GM21528 (cell line): ENCODE results near the gene GPR18.
"Not testable (repeated sequence)": the region's sequence is repeated elsewhere in the genome, so short reads cannot be mapped to it uniquely, and the experiment has no call there.

ENCODE experiments used
- ATAC-seq: cut with Tn5 transposase; IDR thresholded peaks from one replicate; pipeline ENCODE4 v1.9.1; 2021; ENCODE audit warnings: mild to moderate bottlenecking, moderate library complexity; ENCODE audit not compliant: unreplicated experiment, low FRiP score

Gene GPR18

DNA sequence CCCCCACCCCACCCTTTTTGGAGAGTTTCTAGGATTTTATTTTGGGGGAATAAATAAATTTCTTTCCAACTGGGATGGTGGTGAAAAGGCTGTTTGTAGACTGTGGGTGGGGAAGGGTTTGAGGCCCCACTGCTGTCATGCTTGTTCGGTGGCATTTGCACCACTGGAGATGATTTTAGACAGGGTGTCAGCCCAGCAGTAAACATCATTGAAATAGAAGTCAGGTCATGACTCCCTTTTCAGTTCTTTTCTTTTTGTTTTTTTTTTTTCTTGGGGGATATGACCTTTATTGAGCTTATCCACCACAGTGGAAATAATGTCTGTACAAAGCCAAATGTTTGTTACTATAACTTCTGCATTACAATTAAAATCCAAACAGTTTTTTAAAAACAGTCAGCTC lies 43.4 kb downstream of the GPR18 start:
- ATAC-seq: no peak

DNA sequence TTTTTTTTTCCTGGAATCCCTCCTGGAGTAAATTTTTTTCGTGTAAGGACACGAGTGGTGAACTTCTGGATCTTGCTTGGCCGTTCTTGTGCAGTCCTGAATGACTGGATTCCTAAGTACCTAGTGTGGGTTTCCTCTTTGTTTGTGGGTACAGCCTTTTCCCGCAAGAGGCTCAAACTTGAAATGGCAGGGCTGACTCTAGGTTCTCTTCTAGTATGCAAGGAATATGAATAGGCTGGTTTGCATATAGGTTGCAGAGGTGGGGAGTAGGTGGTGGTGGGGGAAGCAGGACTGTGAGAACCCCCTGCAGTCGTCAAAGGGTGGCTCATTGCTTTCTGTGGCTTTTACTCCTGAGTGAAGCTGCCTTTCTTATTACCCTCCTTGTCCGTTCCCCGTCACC lies 43.9 kb downstream of the GPR18 start:
- peak; percentile 80 for ATAC-seq

DNA sequence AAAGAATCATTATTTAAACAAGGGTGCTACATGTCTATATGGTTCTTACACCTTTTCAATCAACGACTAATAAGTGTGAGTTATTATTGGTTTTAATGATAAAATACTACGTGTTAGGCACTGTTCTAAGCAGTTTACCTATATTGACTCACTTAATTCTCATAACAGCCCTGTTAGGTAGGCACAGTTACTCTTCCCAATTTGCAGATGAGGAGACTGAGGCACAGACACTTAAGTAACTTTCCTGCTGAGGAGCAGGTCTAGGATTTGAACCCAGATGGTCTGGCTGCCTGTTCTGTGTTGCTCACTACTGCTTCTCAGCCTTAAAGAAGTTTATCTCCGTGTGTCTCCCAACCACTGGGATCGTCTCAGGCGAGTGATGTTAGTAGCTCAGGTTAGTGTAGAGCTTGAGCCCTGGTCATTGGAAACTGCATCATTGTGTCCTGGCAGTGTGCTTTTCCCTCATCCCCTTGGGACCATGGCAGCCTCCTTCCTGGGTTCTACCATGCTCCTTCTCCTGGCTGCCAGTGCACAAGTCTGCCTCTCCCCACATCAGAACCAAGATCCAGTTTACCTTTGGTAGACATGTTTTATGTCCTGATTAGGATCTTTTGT lies 46.7 kb downstream of the GPR18 start:
- no peak for ATAC-seq

DNA sequence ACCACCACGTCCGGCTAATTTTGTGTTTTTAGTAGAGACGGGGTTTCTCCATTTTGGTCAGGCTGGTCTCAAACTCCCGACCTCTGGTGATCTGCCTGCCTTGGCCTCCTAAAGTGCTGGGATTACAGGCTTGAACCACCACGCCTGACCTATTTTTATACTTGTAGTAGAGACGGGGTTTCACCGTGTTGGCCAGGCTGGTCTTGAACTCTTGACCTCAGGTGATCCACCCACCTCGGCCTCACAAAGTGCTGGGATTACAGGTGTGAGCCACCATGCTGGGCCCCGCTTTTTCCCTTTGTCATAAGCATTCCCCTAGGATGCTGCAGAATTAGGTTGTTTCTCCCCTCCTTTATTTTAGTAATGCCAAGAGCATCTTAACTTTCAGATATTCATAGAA lies 47.6 kb downstream of the GPR18 start:
- not testable (repeated sequence) for ATAC-seq

DNA sequence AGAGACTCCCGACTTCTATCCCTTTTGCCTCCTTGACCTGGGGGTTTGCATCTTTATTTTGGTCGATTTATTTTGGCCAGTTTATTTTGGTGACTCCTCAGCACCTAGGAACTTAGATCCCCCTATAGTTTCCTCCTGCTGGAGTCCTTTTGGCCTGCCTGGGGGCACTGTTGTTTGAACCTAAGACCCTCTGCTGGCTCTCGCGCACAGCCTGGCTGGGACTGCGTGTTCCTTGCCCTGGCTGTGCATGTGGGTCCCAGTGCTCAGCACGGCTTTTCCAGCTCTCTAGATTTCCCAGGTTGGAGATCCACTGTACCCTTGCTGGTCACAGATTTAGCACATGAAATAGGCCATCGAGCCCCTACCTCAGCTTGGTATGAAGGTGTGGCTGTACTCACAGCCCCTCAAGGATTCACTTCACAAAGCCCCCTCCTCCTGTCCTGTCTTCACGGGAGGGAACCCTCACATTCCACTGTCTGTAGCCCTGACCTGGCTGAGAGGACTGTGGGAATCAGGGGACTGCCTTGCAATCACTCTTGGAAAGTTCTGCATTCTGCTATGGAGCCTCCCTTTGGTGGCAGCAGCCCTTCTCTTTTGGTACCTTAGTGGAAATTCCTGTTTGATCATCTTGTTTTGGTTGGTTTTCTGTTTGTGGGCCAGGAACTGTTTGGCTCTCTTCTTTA lies 49.2 kb downstream of the GPR18 start:
- ATAC-seq: no peak

DNA sequence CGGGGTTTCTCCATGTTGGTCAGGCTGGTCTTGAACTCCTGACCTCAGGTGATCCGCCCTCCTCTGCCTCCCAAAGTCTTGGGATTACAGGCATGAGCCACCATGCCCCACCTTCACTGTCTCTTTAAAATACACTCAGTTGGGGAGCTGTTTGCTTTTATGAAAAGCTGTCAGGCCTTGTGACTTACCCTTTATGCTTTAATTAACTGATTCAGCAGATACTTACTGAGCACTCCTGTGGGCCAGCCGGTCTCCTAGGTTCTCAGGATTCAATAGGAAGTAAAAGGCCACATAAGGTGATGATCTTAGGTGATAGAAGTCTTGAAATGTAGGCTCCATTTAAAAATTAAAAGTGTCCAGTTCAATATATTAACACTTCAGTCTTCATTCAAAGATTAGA lies 50.0 kb downstream of the GPR18 start:
- ATAC-seq: no peak

DNA sequence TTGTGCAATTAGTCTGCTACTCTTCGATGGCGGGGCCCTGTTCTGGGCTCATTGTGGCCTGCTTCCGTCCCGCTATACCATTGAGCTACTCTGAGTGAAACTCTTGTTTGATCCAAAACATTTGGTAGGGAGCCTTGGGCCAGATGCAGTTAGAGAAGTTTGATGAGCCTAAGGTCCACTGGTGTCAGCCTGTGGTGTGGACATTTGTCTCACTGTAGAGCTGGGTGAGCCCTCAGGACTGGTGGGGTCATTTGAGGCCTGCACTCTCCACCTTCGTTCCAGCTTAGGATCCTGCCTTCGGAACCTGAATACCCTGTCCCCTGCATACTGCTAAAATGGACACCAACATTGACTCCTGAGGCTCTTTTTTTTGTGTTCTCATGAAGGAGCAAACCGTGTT lies 50.7 kb downstream of the GPR18 start:
- ATAC-seq: no peak

DNA sequence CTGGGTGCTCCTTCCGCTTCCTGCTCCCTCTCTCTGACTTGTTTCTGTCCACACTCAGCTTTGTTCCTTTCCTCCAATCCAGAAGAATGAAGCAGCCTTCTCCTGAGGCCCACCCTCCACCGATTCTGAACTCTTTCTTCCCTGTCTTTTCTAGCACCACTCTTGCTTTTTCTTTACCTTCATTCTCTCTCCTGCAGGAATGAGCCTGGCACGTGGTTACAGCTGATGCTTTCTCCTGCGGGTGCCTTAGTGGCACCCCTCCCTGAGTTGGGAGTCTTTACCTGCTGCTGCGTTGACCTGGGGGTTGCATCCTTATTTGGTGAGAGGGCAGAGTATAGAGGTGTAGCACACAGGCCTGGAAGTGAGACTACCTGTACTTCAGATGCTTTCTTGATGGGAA lies 51.3 kb downstream of the GPR18 start:
- no peak for ATAC-seq

DNA sequence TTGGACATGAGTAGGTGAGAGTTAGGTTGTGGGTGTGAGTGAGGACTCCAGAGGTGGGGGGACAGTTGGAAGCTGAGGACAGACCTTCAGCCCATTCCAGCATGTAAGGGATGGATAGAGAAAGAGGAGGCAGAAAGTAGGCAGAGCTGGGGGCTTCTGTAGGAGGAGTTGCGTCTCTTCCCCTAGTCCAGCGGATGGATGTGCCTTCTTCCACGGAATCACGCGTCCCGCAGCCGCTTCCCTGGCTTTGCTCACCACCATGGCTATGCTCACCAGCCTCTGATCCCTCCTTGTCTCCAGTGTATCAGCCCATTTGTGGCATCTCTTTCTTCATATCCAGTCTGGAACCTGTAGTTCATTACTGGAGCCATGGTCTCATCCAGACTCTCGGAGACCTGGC lies 52.0 kb downstream of the GPR18 start:
- no peak for ATAC-seq

DNA sequence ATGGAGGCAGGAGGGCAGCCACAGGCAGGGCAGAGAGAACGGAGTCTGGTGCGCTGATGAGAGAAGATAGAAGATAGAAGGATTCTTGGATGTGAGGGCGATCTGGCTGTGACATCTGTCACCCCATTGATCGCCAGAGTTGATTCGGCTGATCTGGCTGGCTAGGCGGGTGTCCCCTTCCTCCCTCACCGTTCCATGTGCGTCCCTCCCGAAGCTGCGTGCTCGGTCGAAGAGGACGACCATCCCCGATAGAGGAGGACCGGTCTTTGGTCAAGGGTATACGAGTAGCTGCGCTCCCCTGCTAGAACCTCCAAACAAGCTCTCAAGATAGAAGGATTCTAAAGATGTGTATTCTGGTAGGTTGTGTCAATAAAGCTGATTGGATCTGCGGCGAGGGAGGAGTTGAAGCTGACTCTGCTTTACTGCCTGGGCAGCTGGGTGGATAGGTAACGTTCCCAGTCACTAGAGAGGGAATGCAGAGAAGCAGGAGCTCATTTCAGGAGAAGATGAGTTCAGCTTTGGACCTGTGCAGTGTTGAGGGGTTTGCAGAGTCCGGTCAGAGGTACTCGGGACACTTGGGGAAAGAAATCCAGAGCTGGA lies 52.5 kb downstream of the GPR18 start:
- ATAC-seq: no peak
